ENCODE measurements around the gene CFAP299.

The CFAP299 gene

DNA sequence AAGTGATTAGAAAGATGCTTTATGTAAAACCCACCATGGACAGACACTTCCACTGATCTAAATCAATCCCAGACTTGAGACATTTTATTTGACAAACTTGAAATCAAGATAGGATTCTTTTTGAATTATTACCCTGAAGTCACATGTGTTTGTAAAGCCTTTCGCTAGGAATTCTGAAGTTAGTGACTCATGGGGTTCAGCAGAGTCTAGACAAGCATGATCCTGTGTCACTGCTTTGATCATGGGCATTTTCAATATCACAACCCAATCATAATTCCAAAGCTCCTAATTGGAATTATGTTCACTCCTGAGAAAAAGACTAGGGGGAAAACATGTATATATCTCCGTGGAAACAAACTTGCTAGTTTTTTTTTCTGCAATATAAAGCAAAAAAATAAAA is 627.5 kb downstream of the CFAP299 start:
- DNase-seq = peak; percentile 69

DNA sequence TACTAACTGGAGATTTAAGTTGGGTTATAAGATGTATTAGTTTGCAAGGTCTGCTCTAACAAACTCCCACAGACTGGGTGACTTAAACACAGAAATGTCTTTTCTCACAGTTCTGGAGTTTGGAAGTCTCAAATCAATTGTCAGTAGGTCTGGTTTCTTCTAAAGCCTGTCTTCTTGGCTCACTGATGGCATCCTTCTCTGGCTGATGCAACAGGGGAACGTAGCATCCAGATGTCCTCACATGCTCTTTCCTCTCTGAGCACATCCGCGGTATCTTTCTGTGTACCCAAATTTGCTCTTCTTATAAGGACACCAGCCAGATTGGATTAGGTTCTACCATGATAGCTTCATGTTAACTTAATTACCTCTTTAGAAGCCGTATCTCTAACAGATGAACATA is 631.8 kb downstream of the CFAP299 start:
- no peak for DNase-seq

DNA sequence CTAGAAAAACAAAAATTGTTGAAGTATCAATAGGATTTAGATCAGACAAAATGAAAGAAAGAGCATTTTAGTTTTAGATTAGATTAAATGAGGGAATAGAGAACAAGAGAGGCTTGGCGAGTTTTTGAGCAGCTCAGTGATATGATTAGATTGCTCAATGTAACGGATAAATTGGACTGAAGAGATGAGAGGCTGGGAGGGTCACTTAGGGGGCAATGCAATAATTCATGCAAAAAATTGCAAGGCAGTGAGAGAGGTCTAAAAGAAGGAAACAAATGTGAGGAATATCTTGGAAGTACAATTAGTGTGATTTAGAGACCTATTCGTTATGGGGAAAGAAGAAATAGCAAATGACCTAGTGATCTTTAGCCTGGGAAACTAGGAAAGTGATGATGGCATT is 644.7 kb downstream of the CFAP299 start:
- DNase-seq = no peak

DNA sequence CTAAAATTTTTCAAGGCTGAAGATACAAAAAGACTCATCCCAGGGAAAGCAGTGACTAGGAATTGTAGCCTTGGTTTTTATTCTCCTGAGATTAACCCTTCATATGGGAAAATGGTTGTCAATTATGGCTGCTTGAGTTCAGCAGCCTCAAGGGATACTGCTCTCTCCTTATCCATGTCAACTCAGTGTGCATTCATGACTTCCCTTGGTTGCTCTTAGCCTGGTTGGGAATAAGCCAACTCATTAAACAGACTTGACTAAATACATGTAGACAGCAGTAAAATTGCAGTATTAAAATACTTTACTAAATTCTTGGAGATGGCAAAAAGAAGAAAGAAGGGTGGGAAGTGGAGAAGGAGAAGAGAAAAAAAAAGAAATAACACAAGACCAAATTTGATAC is 650.5 kb downstream of the CFAP299 start:
- DNase-seq = no peak

DNA sequence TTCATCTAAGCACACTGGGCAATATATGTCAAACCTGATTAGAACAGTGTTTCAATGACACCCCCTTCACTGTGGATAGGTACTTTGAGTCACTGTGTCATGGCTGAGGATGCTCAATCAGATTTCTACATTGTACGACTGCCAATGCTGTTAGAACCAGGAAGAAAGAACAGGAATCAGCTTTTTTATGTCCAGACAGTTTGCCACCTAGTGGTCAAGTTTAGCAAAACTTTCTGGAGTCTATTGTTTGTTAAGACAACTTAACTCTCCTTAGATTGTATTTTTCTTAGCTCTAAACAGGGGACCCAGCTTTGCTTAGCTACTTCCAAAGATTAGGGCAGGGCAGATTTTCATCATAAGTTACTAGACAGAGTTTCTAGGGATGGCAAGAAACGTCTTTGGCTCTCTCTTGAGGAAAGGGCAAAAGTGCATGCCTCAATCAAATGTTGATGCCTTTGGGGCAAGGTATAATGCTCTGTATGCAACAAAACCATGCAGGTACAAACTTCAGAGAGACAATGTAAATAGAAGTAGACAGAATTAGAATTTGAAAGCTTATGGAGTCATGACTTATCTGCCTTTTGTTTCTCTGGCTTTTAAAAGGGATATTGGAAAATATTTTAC is 654.5 kb downstream of the CFAP299 start:
- peak; percentile 72 for DNase-seq

DNA sequence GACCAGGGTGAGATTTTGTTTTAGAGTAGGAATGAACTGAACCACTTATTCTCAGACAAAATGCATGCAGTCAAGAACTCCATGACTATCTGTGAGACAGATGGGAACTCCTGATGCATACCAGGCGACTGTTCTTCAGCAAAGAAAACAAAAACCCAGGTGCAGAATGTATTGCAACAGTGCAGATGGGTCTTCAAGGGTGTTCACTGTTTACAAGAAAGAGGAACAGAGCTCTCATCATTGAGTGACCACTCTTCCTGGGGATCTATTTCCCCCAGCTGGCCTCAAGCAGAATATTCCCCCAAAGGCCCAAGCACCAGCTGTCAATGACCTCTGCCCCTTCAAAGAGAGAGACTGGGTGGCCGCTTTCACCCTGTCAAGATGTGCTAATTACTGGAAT is 655.3 kb downstream of the CFAP299 start:
- no peak for DNase-seq

DNA sequence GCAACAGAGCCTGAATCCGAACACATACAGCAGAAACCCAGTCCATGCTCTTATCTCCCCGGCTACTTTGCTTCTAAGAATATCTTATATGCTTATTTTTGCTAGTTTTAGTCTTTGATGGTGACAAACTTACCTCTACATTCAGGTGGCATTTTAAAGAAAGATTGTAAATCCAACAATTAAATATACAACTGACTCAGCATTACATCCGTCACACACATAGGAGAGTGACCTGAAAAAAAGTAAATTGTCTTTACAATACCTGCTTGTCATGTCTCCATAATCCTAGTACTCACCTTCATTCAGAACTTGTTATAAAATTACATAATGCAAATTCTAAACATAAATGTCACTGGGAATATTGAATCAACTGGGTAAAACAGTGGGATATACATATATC is 664.4 kb downstream of the CFAP299 start:
- DNase-seq = no peak

DNA sequence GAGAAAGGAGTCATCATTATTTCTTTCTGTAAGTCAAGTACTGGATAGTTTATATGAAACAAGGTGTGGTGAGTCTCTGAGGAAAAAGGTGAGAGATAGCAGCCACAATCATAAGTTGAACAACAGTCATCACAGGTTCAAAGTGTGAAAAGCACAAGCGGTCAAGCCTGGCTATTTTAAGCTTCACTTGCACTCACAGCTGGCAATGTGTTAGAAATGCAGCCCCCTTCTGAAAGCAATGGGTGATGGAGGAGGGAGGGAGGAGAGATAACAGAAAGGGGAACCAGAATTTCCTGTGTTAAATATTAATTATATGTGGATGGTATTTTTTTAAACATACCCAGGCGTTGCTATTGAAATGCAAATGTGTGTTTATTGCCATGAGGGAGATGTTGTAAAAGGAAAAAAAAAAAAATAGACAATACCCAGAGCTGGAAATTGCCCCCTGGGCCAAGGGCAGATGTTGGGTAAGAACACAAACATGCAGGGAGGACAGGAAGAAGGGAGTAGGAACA is 668.1 kb downstream of the CFAP299 start:
- DNase-seq = no peak

DNA sequence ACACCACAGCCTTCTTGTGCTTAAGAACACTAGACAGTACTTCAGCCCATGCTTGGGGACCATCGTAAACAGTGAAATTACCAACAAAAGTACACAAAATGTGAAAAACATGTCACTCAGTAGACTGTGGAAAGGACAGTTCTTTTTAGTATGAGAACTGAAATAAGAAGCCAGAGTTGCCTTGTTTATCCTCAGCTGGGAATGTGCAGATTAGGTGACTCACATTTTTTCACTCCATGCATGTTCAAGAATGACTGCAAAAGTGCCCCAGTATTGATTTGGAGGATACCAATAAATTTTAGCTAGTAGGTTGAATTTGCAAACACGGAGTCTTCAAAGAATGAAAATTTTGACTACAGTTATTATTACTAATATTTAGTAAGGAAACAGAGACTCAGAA is 671.9 kb downstream of the CFAP299 start:
- DNase-seq = no peak
